ENCODE measurements around the gene SEL1L.

- TF ChIP-seq CTCF (IDR thresholded peaks at IDR 0.05) (no peak), POLR2A (IDR thresholded peaks at IDR 0.05) (no peak), POLR2AphosphoS5 (IDR thresholded peaks at IDR 0.05) (no peak)
Observed at GRCh38 chr14:81557146-81557545, 23.5 kb upstream of the SEL1L start.
